Measurements from ENCODE around the gene CDCA8. TPM values are rescaled to one million over a fixed set of nuclear protein-coding genes. Genes with fewer than 3 reads are reported as not detected.

Gene CDCA8
- total and polyA plus RNA-seq, 8 donors: 0.89 to 5.5 (median 3.0) TPM; not detected in 2

GRCh38 chr1:37739222-37739621, 46.9 kb downstream of the CDCA8 start:
- 47 to 74% (median 57%) methylated on average over 2 of the region's 2 CpGs for WGBS, 5 donors
- Histone ChIP-seq H3K4me3 (no peak overlapping the region), H3K9me3 (peaks cover 0 to 3% (median 0%) of the 10 kb centered on the region in 4 donors), H3K4me1 (peaks cover 0 to 9% (median 0%) of the 10 kb centered on the region in 4 donors), H3K27ac (no peak overlapping the region), H3K36me3 (no peaks in the 10 kb centered on the region), H3K27me3 (peaks cover 0 to 63% (median 12%) of the 10 kb centered on the region in 3 donors)
- intact Hi-C loops (cut with DNase I; ENCODE audit: low total_unique reads): no loop called here
- no peak for TF ChIP-seq POLR2A (IDR thresholded peaks at IDR 0.05)
- no peak for TF ChIP-seq POLR2AphosphoS5 (IDR thresholded peaks at IDR 0.05)
- no peak for TF ChIP-seq CTCF (IDR thresholded peaks at IDR 0.05)
- no peak for TF ChIP-seq EP300 (IDR thresholded peaks at IDR 0.05)
- peak in 1 of 2 donors; percentile 71 for DNase-seq

- TF ChIP-seq EP300 (IDR thresholded peaks at IDR 0.05) (no peak), CTCF (IDR thresholded peaks at IDR 0.05) (no peak), POLR2AphosphoS5 (IDR thresholded peaks at IDR 0.05) (no peak), POLR2A (IDR thresholded peaks at IDR 0.05) (no peak)
- Histone ChIP-seq H3K4me1 (no peaks in the 10 kb centered on the region), H3K9me3 (peaks cover 0 to 3% (median under 1%) of the 10 kb centered on the region in 4 donors), H3K36me3 (no peaks in the 10 kb centered on the region), H3K27me3 (peaks cover 0 to 44% (median 0%) of the 10 kb centered on the region in 3 donors), H3K27ac (no peak overlapping the region), H3K4me3 (no peak overlapping the region)
- intact Hi-C loops (cut with DNase I; ENCODE audit: low total_unique reads): no loop called here
- 75 to 83% (median 81%) methylated on average over 9 of the region's 9 CpGs for WGBS, 5 donors
- no peak for DNase-seq
These were observed 48.8 kb downstream of the CDCA8 start for GRCh38 chr1:37741130-37741529.

GRCh38 chr1:37741662-37742061, 49.3 kb downstream of the CDCA8 start:
- 41 to 53% (median 45%) methylated on average over 6 of the region's 6 CpGs for WGBS, 5 donors
- H3K4me3 ChIP-seq: no peak overlapping the region
- H3K27me3 ChIP-seq: peaks cover 0 to 38% (median 0%) of the 10 kb centered on the region in 3 donors
- TF ChIP-seq POLR2A (IDR thresholded peaks at IDR 0.05): no peak
- TF ChIP-seq EP300 (IDR thresholded peaks at IDR 0.05): no peak
- no peak for TF ChIP-seq CTCF (IDR thresholded peaks at IDR 0.05)
- TF ChIP-seq POLR2AphosphoS5 (IDR thresholded peaks at IDR 0.05): no peak
- H3K9me3 ChIP-seq: peaks cover 0 to 7% (median 1%) of the 10 kb centered on the region in 4 donors
- no peak overlapping the region for H3K27ac ChIP-seq
- no peaks in the 10 kb centered on the region for H3K4me1 ChIP-seq
- no peak for DNase-seq
- no peaks in the 10 kb centered on the region for H3K36me3 ChIP-seq
- intact Hi-C loops (cut with DNase I; ENCODE audit: low total_unique reads): no loop called here

- 90 to 94% (median 91%) methylated on average over 3 of the region's 3 CpGs for WGBS, 5 donors
- no peak overlapping the region for H3K27ac ChIP-seq
- H3K4me1 ChIP-seq: no peaks in the 10 kb centered on the region
- peaks cover 0 to 38% (median 0%) of the 10 kb centered on the region in 3 donors for H3K27me3 ChIP-seq
- no peaks in the 10 kb centered on the region for H3K36me3 ChIP-seq
- H3K4me3 ChIP-seq: no peak overlapping the region
- TF ChIP-seq POLR2A (IDR thresholded peaks at IDR 0.05): no peak
- no peak for TF ChIP-seq EP300 (IDR thresholded peaks at IDR 0.05)
- TF ChIP-seq CTCF (IDR thresholded peaks at IDR 0.05): no peak
- no peak for TF ChIP-seq POLR2AphosphoS5 (IDR thresholded peaks at IDR 0.05)
- H3K9me3 ChIP-seq: peaks cover 0 to 15% (median 6%) of the 10 kb centered on the region in 4 donors
- no peak for DNase-seq
- intact Hi-C loops (cut with DNase I; ENCODE audit: low total_unique reads): no loop called here
These were observed 54.5 kb downstream of the CDCA8 start for GRCh38 chr1:37746806-37747205.

All from stomach (tissue), 9 donors.